Measurements from ENCODE around the gene ABCA2.

DNA sequence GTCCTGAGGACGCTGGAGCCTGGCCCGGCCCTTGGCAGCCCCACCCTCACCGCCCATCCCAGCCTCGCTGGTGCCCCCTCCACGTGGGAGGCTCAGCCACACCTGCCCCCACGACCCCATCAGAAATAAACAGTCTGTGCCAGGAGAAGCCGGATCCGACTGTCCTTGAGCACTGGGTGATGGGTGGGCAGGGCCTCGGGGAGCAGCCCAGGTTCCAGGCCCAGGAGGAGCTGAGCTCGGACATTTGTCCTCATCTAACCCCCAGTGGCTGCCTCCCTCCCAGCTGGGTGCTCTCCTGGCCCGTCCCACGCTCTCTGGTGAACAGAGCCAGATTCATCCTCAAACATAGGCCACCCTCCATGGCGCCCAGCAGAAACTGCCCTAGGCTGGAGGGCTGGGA, 55.3 kb downstream of the ABCA2 start:
- TF ChIP-seq, protein P1, sequence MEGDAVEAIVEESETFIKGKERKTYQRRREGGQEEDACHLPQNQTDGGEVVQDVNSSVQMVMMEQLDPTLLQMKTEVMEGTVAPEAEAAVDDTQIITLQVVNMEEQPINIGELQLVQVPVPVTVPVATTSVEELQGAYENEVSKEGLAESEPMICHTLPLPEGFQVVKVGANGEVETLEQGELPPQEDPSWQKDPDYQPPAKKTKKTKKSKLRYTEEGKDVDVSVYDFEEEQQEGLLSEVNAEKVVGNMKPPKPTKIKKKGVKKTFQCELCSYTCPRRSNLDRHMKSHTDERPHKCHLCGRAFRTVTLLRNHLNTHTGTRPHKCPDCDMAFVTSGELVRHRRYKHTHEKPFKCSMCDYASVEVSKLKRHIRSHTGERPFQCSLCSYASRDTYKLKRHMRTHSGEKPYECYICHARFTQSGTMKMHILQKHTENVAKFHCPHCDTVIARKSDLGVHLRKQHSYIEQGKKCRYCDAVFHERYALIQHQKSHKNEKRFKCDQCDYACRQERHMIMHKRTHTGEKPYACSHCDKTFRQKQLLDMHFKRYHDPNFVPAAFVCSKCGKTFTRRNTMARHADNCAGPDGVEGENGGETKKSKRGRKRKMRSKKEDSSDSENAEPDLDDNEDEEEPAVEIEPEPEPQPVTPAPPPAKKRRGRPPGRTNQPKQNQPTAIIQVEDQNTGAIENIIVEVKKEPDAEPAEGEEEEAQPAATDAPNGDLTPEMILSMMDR (conservative IDR thresholded peaks at IDR 0.05; ENCODE audit: low read depth in 2 of 2) = no peak
- TF ChIP-seq EZH2 (IDR thresholded peaks at IDR 0.05; ENCODE audit: low read depth, unreplicated experiment) (no peak), POLR2AphosphoS5 (IDR thresholded peaks at IDR 0.05; ENCODE audit: low read depth) (no peak)
- TF ChIP-seq, protein P2, sequence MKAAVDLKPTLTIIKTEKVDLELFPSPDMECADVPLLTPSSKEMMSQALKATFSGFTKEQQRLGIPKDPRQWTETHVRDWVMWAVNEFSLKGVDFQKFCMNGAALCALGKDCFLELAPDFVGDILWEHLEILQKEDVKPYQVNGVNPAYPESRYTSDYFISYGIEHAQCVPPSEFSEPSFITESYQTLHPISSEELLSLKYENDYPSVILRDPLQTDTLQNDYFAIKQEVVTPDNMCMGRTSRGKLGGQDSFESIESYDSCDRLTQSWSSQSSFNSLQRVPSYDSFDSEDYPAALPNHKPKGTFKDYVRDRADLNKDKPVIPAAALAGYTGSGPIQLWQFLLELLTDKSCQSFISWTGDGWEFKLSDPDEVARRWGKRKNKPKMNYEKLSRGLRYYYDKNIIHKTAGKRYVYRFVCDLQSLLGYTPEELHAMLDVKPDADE (IDR thresholded peaks at IDR 0.05) = no peak
